Measurements from ENCODE around the gene ARHGAP15.

Gene ARHGAP15

DNA sequence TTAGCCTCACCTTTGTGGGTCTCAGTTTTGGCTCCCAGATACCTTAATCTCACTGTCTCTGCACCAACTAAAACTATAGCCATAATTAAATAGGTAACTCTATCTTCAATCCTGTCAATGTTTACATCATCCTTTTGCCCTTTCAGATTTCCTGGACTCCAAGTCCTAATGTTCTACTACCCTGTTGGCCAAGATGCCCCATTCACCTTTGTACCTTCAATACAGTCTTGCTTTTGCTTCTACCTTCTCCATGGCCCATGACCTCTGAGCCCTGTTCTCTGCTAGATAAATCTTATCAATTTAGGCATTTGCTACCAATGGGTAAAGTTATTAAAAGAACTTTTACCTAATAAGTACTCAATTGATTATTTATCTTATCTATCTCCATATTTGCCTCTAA, 635.5 kb downstream of the ARHGAP15 start:
- no peaks in the 10 kb centered on the region for H3K4me1 ChIP-seq (ENCODE audit: control insufficient read depth, insufficient read depth, low read length)
- no peak overlapping the region for H3K4me3 ChIP-seq (ENCODE audit: low read length)
- no peaks in the 10 kb centered on the region for H3K36me3 ChIP-seq (ENCODE audit: control insufficient read depth, insufficient read depth, low read length, severe bottlenecking)

DNA sequence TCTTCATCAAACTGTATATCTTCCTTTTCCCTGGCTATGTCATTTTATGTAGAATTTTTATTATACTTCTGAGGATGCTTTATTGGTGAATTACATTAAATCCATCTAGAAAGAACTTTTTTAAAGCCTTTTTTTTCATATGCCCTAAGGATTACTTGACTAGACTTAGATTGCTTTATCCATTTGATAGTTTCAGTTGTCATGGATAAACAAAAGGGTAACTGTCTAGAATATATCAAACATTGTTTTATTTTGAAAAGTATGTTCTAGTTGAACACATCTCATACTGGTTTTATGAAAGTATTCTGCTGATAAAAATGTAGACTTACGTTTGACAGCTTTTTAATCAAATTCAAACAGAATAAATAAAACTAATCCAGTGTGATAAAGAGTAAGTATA, 639.8 kb downstream of the ARHGAP15 start:
- Histone ChIP-seq H3K4me1 (ENCODE audit: control insufficient read depth, insufficient read depth, low read length) (no peaks in the 10 kb centered on the region), H3K27me3 (replicated peaks; ENCODE audit: control insufficient read depth, insufficient read depth, low read length) (no peaks in the 10 kb centered on the region), H3K36me3 (ENCODE audit: control insufficient read depth, insufficient read depth, low read length, severe bottlenecking) (no peaks in the 10 kb centered on the region), H3K9ac (ENCODE audit: low read length) (no peak overlapping the region), H3K9me3 (ENCODE audit: control insufficient read depth, low read length) (no peaks in the 10 kb centered on the region), H3K4me3 (ENCODE audit: low read length) (no peak overlapping the region)
- no peak for DNase-seq (ENCODE audit: low read depth)

More for the DNA sequence above, 635.5 kb downstream of the ARHGAP15 start:
- Histone ChIP-seq H3K9me3 (ENCODE audit: control insufficient read depth, low read length) (no peaks in the 10 kb centered on the region), H3K27me3 (replicated peaks; ENCODE audit: control insufficient read depth, insufficient read depth, low read length) (no peaks in the 10 kb centered on the region), H3K9ac (ENCODE audit: low read length) (no peak overlapping the region)
- DNase-seq (ENCODE audit: low read depth), result no peak

DNA sequence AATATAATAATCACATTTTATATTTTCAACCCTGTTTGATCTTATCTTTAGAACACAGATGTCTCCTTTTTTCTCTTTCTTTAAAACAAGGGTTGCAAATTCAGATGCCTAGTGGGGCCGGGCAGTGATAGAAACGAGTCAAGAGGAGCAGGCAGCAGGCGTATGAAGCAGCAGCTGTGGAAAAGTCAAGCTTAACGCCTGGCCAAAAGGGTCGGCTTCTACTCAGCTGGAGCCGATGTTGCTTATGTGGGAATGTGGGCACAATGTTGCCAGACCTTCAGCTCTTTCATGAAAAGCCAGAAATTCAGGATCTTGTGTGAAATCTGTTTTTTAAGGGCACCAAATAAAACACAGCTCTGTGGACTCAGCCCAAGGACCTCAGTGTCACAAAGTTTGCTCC, 642.7 kb downstream of the ARHGAP15 start:
- H3K9ac ChIP-seq (ENCODE audit: low read length), result no peak overlapping the region
- DNase-seq (ENCODE audit: low read depth), result no peak
- no peaks in the 10 kb centered on the region for H3K27me3 ChIP-seq (replicated peaks; ENCODE audit: control insufficient read depth, insufficient read depth, low read length)

DNA sequence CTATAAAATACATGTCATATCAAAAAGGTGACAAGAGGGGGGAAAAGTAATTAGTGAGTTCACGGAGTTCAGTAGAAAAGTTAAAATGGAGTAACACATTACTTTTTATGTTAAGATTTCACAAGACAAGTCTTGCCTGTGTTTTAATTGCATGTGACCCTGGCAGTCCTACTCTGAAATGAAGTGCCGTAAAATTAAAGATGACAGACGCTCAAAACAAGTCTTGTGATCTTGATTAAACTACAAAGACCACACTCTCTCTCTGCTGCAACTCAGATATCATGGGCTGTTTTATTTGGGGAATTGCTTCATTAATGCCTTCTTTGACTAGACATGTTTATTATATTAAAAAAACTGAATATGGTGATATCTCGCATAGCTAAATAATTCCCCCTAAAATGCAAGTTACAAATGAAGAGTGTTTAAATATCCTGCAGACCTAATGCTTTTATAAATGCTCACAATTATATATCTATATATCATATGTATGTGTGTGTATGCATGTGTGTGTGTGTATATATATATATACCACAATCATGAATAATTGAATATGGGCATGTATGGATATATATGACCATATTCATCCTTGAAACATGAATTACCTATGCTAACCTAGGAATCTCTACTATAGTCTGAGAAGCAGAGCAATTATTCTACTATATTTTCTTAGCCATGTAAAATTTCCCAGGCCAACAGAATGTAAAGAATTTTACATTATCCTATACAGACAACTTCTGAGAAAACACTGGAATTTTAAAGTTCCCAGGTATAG, 647.5 kb downstream of the ARHGAP15 start:
- Histone ChIP-seq H3K9ac (ENCODE audit: low read length) (no peak overlapping the region), H3K36me3 (ENCODE audit: control insufficient read depth, insufficient read depth, low read length, severe bottlenecking) (no peaks in the 10 kb centered on the region), H3K4me3 (ENCODE audit: low read length) (no peak overlapping the region), H3K27me3 (replicated peaks; ENCODE audit: control insufficient read depth, insufficient read depth, low read length) (no peaks in the 10 kb centered on the region), H3K4me1 (ENCODE audit: control insufficient read depth, insufficient read depth, low read length) (no peaks in the 10 kb centered on the region), H3K9me3 (ENCODE audit: control insufficient read depth, low read length) (no peaks in the 10 kb centered on the region)
- DNase-seq (ENCODE audit: low read depth), result no peak

More for the DNA sequence above, 642.7 kb downstream of the ARHGAP15 start:
- Histone ChIP-seq H3K4me3 (ENCODE audit: low read length) (no peak overlapping the region), H3K4me1 (ENCODE audit: control insufficient read depth, insufficient read depth, low read length) (no peaks in the 10 kb centered on the region), H3K36me3 (ENCODE audit: control insufficient read depth, insufficient read depth, low read length, severe bottlenecking) (no peaks in the 10 kb centered on the region), H3K9me3 (ENCODE audit: control insufficient read depth, low read length) (no peaks in the 10 kb centered on the region)

DNA sequence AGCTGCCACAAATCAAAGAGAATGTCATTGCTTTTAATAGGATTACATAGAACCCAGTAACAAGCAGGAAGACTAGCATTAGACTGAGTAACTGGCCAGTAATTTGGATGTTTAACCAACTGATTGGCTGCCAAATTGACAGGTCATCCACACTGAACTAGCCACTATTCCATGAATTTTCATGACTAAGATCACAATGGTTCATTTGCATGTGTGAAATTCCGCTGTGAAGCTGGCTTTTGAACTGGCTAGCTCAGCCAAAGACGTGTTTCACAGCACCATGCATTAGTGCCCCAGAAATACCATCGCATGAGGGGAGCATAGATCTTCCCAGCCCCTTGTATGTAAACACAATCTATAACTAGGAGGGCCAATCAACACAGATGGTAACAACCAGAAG, 649.8 kb downstream of the ARHGAP15 start:
- H3K36me3 ChIP-seq (ENCODE audit: control insufficient read depth, insufficient read depth, low read length, severe bottlenecking), result no peaks in the 10 kb centered on the region
- no peaks in the 10 kb centered on the region for H3K4me1 ChIP-seq (ENCODE audit: control insufficient read depth, insufficient read depth, low read length)
- DNase-seq (ENCODE audit: low read depth), result no peak
- no peak overlapping the region for H3K4me3 ChIP-seq (ENCODE audit: low read length)
- no peak overlapping the region for H3K9ac ChIP-seq (ENCODE audit: low read length)
- H3K9me3 ChIP-seq (ENCODE audit: control insufficient read depth, low read length), result no peaks in the 10 kb centered on the region
- H3K27me3 ChIP-seq (replicated peaks; ENCODE audit: control insufficient read depth, insufficient read depth, low read length), result no peaks in the 10 kb centered on the region

DNA sequence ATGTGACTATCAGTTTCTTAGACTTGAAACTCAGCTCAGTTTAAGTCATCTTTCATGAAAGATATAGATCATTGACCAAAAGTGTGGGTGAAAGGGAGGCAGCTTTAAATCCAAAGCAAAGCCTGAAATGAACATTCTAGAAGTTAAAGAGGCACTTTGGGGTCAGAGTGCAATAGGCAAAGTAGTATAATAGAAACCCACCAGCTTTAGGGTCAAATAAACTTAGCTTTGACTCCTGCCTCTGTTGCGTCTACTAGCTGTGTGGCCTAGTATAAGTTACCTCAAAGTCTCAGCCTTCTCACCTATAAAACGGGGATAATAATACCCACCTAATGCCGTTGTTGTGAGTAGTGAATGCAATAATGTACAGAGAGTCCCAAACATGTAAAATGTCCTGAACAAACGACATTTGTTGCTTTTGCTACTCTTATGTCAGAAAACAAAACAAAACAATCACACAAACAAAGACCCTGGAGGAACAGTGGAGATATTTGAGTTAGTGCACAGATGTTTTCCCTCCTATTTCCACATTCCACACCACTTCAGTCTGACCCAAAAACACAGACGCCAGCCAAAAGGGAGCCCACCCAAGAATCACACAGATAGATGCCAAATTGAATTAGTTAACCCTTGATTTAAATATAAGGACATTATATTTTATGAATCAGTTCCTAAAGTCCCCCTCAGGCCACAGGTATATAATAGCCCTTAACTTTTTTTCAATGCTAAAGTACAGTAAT, 657.0 kb downstream of the ARHGAP15 start:
- DNase-seq (ENCODE audit: low read depth), result no peak
- H3K4me3 ChIP-seq (ENCODE audit: low read length), result no peak overlapping the region
- no peaks in the 10 kb centered on the region for H3K36me3 ChIP-seq (ENCODE audit: control insufficient read depth, insufficient read depth, low read length, severe bottlenecking)
- no peak overlapping the region for H3K9ac ChIP-seq (ENCODE audit: low read length)
- H3K4me1 ChIP-seq (ENCODE audit: control insufficient read depth, insufficient read depth, low read length), result no peaks in the 10 kb centered on the region
- no peaks in the 10 kb centered on the region for H3K27me3 ChIP-seq (replicated peaks; ENCODE audit: control insufficient read depth, insufficient read depth, low read length)
- H3K9me3 ChIP-seq (ENCODE audit: control insufficient read depth, low read length), result no peaks in the 10 kb centered on the region

DNA sequence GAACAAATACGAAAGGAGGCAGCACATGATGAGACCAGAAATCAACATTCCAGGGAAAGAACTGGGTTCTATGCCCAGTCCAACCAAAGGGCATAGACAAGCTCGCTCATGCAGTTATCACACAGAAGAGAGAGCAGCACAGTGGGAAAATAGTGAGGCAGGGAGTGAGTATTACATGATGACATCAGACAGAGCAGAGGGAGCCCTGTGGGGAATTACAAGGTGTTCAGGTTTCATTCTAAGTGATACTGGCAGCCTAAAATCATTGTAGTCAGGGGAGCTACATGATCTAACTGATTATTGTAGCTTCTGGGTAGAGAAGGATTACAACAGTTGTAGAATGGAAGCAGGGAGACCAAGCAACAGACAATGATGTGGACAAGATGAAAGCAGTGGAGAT, 658.5 kb downstream of the ARHGAP15 start:
- no peak overlapping the region for H3K4me3 ChIP-seq (ENCODE audit: low read length)
- no peak overlapping the region for H3K9ac ChIP-seq (ENCODE audit: low read length)
- no peaks in the 10 kb centered on the region for H3K4me1 ChIP-seq (ENCODE audit: control insufficient read depth, insufficient read depth, low read length)
- no peaks in the 10 kb centered on the region for H3K36me3 ChIP-seq (ENCODE audit: control insufficient read depth, insufficient read depth, low read length, severe bottlenecking)
- no peaks in the 10 kb centered on the region for H3K27me3 ChIP-seq (replicated peaks; ENCODE audit: control insufficient read depth, insufficient read depth, low read length)
- peaks cover 3% of the 10 kb centered on the region for H3K9me3 ChIP-seq (ENCODE audit: control insufficient read depth, low read length)
- no peak for DNase-seq (ENCODE audit: low read depth)

DNA sequence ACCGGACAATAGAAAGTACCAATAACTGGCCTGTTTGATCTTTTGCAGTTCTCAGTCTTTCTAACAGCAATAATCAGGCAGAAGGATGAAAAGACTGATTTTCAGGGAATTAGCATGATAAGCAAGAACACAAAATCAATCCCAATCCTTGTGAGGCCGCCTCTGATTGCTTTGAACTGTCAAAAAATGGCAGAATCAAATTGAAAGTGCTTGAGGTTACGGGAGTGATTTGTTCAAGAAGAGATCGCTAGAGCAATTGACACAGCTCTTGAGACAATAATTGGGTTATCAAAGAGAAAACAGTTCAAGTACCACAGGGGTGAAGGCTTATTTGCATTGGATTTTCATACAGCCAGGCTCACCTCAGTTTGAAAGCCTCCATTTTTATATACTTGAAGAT, 663.4 kb downstream of the ARHGAP15 start:
- DNase-seq (ENCODE audit: low read depth), result no peak
- H3K9me3 ChIP-seq (ENCODE audit: control insufficient read depth, low read length), result peaks cover 3% of the 10 kb centered on the region
- no peaks in the 10 kb centered on the region for H3K27me3 ChIP-seq (replicated peaks; ENCODE audit: control insufficient read depth, insufficient read depth, low read length)
- H3K4me1 ChIP-seq (ENCODE audit: control insufficient read depth, insufficient read depth, low read length), result no peaks in the 10 kb centered on the region
- H3K4me3 ChIP-seq (ENCODE audit: low read length), result no peak overlapping the region
- H3K9ac ChIP-seq (ENCODE audit: low read length), result no peak overlapping the region
- H3K36me3 ChIP-seq (ENCODE audit: control insufficient read depth, insufficient read depth, low read length, severe bottlenecking), result no peaks in the 10 kb centered on the region

DNA sequence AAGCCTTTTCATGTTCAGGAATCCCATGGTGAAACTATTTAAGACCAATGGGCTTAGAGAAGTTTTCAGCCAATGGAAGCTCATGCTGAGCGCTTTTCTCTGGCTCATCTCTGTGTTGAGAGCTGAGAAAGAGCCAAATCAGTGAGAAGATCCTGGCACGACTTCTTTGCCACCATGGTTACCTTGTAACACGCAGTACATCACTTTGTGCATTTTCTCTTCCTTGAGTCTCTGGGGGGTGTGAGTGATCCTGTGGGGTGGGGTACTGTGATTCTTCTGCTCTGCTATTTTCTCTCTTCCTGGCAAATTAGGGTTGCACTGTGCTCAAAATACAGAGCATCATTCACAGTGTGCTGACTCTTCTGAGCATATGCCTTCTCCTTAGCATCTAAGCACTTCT, 664.2 kb downstream of the ARHGAP15 start:
- H3K4me3 ChIP-seq (ENCODE audit: low read length), result no peak overlapping the region
- no peak overlapping the region for H3K9ac ChIP-seq (ENCODE audit: low read length)

DNA sequence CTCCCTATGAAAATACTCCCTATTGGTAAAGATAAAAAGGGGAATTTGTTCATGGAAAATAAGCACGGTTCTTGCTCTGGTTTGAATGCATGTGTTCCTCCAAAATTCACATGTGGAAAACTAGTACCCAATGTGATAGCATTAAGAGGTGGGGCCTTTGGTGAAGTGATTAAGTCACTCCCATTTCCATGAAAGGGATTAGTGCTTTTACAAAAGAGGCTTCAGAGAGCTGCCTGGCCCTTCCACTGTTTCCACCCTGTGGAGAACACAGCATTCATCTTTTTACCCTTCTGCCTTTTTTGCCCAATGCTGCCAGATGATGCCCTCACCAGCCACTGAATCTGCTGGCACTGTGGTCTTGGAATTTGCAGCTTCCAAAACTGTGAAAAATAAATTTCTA, 666.8 kb downstream of the ARHGAP15 start:
- Histone ChIP-seq H3K9me3 (ENCODE audit: control insufficient read depth, low read length) (peaks cover 3% of the 10 kb centered on the region), H3K4me3 (ENCODE audit: low read length) (no peak overlapping the region), H3K4me1 (ENCODE audit: control insufficient read depth, insufficient read depth, low read length) (no peaks in the 10 kb centered on the region), H3K9ac (ENCODE audit: low read length) (no peak overlapping the region), H3K27me3 (replicated peaks; ENCODE audit: control insufficient read depth, insufficient read depth, low read length) (no peaks in the 10 kb centered on the region), H3K36me3 (ENCODE audit: control insufficient read depth, insufficient read depth, low read length, severe bottlenecking) (no peaks in the 10 kb centered on the region)
- no peak for DNase-seq (ENCODE audit: low read depth)

More for the DNA sequence above, 664.2 kb downstream of the ARHGAP15 start:
- Histone ChIP-seq H3K9me3 (ENCODE audit: control insufficient read depth, low read length) (peaks cover 3% of the 10 kb centered on the region), H3K36me3 (ENCODE audit: control insufficient read depth, insufficient read depth, low read length, severe bottlenecking) (no peaks in the 10 kb centered on the region), H3K4me1 (ENCODE audit: control insufficient read depth, insufficient read depth, low read length) (no peaks in the 10 kb centered on the region), H3K27me3 (replicated peaks; ENCODE audit: control insufficient read depth, insufficient read depth, low read length) (no peaks in the 10 kb centered on the region)
- DNase-seq (ENCODE audit: low read depth), result no peak

DNA sequence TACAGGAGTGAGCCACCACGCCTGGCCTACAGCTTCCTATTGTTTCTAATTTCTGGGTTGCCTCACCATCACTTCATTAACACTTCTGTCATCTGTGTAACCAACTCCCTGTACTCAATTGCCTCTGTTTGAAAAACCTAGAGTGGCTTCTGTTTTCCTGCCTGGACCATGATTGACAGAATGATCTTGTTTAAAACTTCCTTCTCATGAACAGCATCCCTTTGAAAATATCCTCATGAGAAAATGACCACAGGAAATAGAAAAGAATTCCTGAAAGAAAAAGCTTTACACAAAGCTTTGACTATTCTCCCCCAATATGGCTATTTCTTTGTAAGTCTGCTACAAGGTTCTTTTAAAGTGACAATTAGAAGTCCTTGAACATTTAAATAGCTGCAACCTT, 672.3 kb downstream of the ARHGAP15 start:
- Histone ChIP-seq H3K4me3 (ENCODE audit: low read length) (no peak overlapping the region), H3K36me3 (ENCODE audit: control insufficient read depth, insufficient read depth, low read length, severe bottlenecking) (no peaks in the 10 kb centered on the region), H3K9me3 (ENCODE audit: control insufficient read depth, low read length) (no peaks in the 10 kb centered on the region), H3K9ac (ENCODE audit: low read length) (no peak overlapping the region), H3K27me3 (replicated peaks; ENCODE audit: control insufficient read depth, insufficient read depth, low read length) (no peaks in the 10 kb centered on the region), H3K4me1 (ENCODE audit: control insufficient read depth, insufficient read depth, low read length) (no peaks in the 10 kb centered on the region)
- no peak for DNase-seq (ENCODE audit: low read depth)
